ENCODE data around the gene POLD4. TPM values are rescaled to one million over a fixed set of nuclear protein-coding genes. Genes with fewer than 3 reads are reported as not detected.

POLD4 gene
- total and polyA plus RNA-seq, 2 of the 13 experiments (the other 11 are each of a cell fraction or from before 2014, with no cell fraction given), result 10.5 to 27.4 TPM

- TF ChIP-seq, protein P1, sequence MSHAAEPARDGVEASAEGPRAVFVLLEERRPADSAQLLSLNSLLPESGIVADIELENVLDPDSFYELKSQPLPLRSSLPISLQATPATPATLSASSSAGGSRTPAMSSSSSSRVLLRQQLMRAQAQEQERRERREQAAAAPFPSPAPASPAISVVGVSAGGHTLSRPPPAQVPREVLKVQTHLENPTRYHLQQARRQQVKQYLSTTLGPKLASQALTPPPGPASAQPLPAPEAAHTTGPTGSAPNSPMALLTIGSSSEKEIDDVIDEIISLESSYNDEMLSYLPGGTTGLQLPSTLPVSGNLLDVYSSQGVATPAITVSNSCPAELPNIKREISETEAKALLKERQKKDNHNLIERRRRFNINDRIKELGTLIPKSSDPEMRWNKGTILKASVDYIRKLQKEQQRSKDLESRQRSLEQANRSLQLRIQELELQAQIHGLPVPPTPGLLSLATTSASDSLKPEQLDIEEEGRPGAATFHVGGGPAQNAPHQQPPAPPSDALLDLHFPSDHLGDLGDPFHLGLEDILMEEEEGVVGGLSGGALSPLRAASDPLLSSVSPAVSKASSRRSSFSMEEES (CRISPR knock-in tag; IDR thresholded peaks at IDR 0.05), result no peak
Observed at GRCh38 chr11:67366961-67367760, 13.8 kb upstream of the POLD4 start (continued).

DNA sequence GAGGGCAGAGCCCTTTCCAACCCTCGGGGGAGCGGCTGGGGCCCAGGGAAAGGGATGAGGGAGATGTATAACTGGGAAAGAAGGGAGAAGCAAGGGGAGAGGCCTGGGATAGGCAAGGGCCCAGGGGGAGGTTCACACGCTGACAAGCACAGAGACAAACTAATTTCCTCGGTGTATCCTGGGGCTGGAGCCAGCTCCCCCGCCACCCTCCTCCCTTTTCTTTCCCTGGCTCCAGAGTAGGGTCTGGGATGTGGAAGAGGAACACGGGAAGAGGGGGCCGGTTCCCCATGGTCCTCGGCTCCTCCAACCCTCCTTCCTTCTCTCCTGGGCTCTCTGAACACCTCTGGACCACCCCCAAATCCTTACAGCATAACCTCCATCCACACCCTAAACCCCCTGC lies 13.2 kb upstream of the POLD4 start:
- ChIA-PET POLR2A (no interaction called here), CTCF (ENCODE audit: low intra/inter-chr PET ratio, low total read pairs) (no interaction called here)
- DNase-seq (ENCODE audit: low spot score) (no peak), ATAC-seq (no peak), FAIRE-seq (no peak)
- H3K27ac ChIP-seq (ENCODE audit: extremely low read length, insufficient read depth, low read length), result no peak overlapping the region
- WGBS (ENCODE audit: low lambda C conversion rate), result 87% methylated on average over 8 of the region's 8 CpGs
- no peak overlapping the region for H2AFZ ChIP-seq (ENCODE audit: low read length)
- no peaks in the 10 kb centered on the region for H3K9me3 ChIP-seq (ENCODE audit: low read length)
- no peaks in the 10 kb centered on the region for H3K27me3 ChIP-seq (ENCODE audit: control insufficient read depth in 1 of 2, insufficient read depth in 2 of 2, low read length in 2 of 2)
- intact Hi-C loops (cut with micrococcal nuclease; ENCODE audit: unreplicated experiment) (no loop called here), in situ Hi-C loops (cut with HindIII; ENCODE audit: extremely low pct_ligation_motif_present, low pct_unique_long_range_greater_than_20kb) (no loop called here)
- no peaks in the 10 kb centered on the region for H3K79me2 ChIP-seq (ENCODE audit: insufficient read depth, low read length)
- no peaks in the 10 kb centered on the region for H3K36me3 ChIP-seq (replicated peaks in 1 of 2; ENCODE audit: control insufficient read depth in 1 of 2, insufficient read depth in 2 of 2, low read length in 2 of 2)
- H4K20me1 ChIP-seq (ENCODE audit: insufficient read depth, low read length), result no peaks in the 10 kb centered on the region
- no peak overlapping the region for H3K4me3 ChIP-seq (replicated peaks in 1 of 3; ENCODE audit: insufficient read depth in 1 of 3, low read depth in 2 of 3, low read length in 3 of 3)
- H3K9ac ChIP-seq (ENCODE audit: insufficient read depth, low read depth, low read length), result no peak overlapping the region
- no TSS peak for BruUV-seq (replicated peaks)
- H3K4me2 ChIP-seq (ENCODE audit: low read depth, low read length), result no peak overlapping the region
- H3K4me1 ChIP-seq (ENCODE audit: insufficient read depth, low read length), result peaks cover 7% of the 10 kb centered on the region
- TF ChIP-seq BRF2 (CRISPR knock-in tag; IDR thresholded peaks at IDR 0.05) (no peak), SAP130 (CRISPR knock-in tag; IDR thresholded peaks at IDR 0.05; ENCODE audit: low read depth) (no peak), NFE2L1 (CRISPR knock-in tag; IDR thresholded peaks at IDR 0.05; ENCODE audit: borderline replicate concordance) (no peak), REXO4 (CRISPR knock-in tag; IDR thresholded peaks at IDR 0.05; ENCODE audit: borderline replicate concordance) (no peak)
- TF ChIP-seq, protein P2, sequence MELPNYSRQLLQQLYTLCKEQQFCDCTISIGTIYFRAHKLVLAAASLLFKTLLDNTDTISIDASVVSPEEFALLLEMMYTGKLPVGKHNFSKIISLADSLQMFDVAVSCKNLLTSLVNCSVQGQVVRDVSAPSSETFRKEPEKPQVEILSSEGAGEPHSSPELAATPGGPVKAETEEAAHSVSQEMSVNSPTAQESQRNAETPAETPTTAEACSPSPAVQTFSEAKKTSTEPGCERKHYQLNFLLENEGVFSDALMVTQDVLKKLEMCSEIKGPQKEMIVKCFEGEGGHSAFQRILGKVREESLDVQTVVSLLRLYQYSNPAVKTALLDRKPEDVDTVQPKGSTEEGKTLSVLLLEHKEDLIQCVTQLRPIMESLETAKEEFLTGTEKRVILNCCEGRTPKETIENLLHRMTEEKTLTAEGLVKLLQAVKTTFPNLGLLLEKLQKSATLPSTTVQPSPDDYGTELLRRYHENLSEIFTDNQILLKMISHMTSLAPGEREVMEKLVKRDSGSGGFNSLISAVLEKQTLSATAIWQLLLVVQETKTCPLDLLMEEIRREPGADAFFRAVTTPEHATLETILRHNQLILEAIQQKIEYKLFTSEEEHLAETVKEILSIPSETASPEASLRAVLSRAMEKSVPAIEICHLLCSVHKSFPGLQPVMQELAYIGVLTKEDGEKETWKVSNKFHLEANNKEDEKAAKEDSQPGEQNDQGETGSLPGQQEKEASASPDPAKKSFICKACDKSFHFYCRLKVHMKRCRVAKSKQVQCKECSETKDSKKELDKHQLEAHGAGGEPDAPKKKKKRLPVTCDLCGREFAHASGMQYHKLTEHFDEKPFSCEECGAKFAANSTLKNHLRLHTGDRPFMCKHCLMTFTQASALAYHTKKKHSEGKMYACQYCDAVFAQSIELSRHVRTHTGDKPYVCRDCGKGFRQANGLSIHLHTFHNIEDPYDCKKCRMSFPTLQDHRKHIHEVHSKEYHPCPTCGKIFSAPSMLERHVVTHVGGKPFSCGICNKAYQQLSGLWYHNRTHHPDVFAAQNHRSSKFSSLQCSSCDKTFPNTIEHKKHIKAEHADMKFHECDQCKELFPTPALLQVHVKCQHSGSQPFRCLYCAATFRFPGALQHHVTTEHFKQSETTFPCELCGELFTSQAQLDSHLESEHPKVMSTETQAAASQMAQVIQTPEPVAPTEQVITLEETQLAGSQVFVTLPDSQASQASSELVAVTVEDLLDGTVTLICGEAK (IDR thresholded peaks at IDR 0.05), result no peak
- TF ChIP-seq, protein P2 (CRISPR knock-in tag; IDR thresholded peaks at IDR 0.05), result no peak
